ENCODE data around the gene OR4N5.

GRCh38 chr14:20143911-20144310 is 5.3 kb downstream of the OR4N5 start:
- TF ChIP-seq POLR2AphosphoS5 (IDR thresholded peaks at IDR 0.05; ENCODE audit: low read depth, low read length) (no peak), RAD21 (IDR thresholded peaks at IDR 0.05 in 1 of 2, conservative IDR thresholded peaks at IDR 0.05 in 1 of 2; ENCODE audit: low read depth in 2 of 2, low read length in 2 of 2) (no peak), CTCF (IDR thresholded peaks at IDR 0.05; ENCODE audit: control extremely low read depth in 1 of 3, insufficient read depth in 1 of 3, low read depth in 1 of 3, low read length in 3 of 3) (no peak), KDM1A (IDR thresholded peaks at IDR 0.05; ENCODE audit: borderline replicate concordance, low read length) (no peak)
